Activated naive CD4-positive, alpha-beta T cell treated with anti-CD3 and anti-CD28 coated beads for 36 hours (primary cell): ENCODE data around the gene GOLGA5. TPM values are rescaled to one million over a fixed set of nuclear protein-coding genes. Genes with fewer than 3 reads are reported as not detected.
A peak's percentile ranks its signal among the peaks of the same experiment; 100 is the strongest.
"Not testable (repeated sequence)": the region's sequence is repeated elsewhere in the genome, so short reads cannot be mapped to it uniquely, and the experiment has no call there.

Source experiments
- CTCF ChIA-PET: fragments of 350-600 bp; sonication (Branson Sonifier 250); formaldehyde crosslinking; loops from one replicate; lab custom pipeline; 2021; ENCODE audit warnings: antibody characterized with exemption; lab: Charles Lee
- DNase-seq: peaks from one replicate; pipeline ENCODE4 v3.0.0-alpha.2; 2020
- H3K27ac Mint-ChIP-seq: one replicate; pipeline ENCODE4 v1.8.0; 2021; ENCODE audit warnings: mild to moderate bottlenecking, mixed read lengths
- H3K27me3 Mint-ChIP-seq: one replicate; pipeline ENCODE4 v1.8.0; 2021; ENCODE audit warnings: low read depth, mixed read lengths
- H3K36me3 Mint-ChIP-seq: one replicate; pipeline ENCODE4 v1.8.0; 2021; ENCODE audit warnings: low read depth, mixed read lengths
- H3K4me1 Mint-ChIP-seq: one replicate; pipeline ENCODE4 v1.8.0; 2021; ENCODE audit warnings: low read depth, mixed read lengths
- H3K4me3 Mint-ChIP-seq: one replicate; pipeline ENCODE4 v1.8.0; 2021; ENCODE audit warnings: mild to moderate bottlenecking, moderate library complexity, mixed read lengths
- H3K9me3 Mint-ChIP-seq: one replicate; pipeline ENCODE4 v1.8.0; 2021; ENCODE audit warnings: mixed read lengths
- intact Hi-C: fragments of 100-400 bp; cut with micrococcal nuclease; formaldehyde crosslinking; loops from one replicate; pipeline ENCODE4 v1.15.1; 2023
- total RNA-seq, 2 experiments: library from RNA; stranded (reverse); gene quantifications; one replicate each; pipeline ENCODE4 v1.2.3, GENCODE V29; 2021

GOLGA5 gene
- total RNA-seq, 2 experiments from 2014 or later: 14.5 to 14.7 TPM

DNA sequence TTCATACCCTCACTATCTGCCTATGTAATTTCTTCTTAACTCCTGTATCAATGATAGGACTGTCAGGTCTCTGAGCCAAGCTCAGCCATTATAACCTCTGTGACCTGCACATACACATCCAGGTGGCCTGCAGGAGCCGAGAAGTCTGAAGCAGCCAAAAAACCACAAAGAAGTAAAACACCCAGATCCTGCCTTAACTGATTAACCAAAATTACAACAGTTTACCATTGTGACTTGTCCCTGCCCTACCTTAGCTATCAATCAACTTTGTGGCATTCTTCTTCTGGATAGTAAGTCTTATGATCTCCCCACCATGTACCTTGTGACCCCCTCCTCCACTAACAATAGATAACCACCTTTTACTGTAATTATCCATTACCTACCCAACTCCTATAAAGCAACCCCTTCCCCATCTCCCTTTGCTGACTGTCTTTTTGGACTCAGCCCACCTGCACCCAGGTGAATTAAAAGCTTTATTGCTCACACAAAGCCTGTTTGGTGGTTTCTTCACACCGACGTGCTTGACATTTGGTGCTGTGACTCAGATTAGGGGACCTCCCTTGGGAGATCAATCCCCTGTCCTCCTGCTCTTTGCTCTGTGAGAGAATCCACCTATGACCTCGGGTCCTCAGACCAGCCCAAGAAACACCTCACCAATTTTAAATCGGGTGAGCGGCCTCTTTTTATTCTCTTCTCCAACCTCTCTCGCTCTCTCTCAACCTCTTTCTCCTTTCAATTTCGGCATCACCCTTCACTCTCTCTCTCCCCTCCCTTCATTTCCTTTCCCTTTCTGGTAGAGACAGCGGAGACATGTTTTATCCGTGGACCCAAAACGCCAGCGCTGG is 34.2 kb upstream of the GOLGA5 start:
- intact Hi-C loops: no loop called here
- peaks cover 12% of the 10 kb centered on the region for H3K4me1 Mint-ChIP-seq
- CTCF ChIA-PET: interaction anchor here (0.7 to 0.9 kb wide), 3 partner anchors 8 to 21 kb away, joined by 3 to 5 read pairs (median 4); partner anchors contain the start of gene LGMN
- no peaks in the 10 kb centered on the region for H3K9me3 Mint-ChIP-seq
- DNase-seq: peak; percentile 56
- H3K27me3 Mint-ChIP-seq: peaks cover 3% of the 10 kb centered on the region
- no peak overlapping the region for H3K27ac Mint-ChIP-seq
- no peak overlapping the region for H3K4me3 Mint-ChIP-seq
- H3K36me3 Mint-ChIP-seq: no peaks in the 10 kb centered on the region

DNA sequence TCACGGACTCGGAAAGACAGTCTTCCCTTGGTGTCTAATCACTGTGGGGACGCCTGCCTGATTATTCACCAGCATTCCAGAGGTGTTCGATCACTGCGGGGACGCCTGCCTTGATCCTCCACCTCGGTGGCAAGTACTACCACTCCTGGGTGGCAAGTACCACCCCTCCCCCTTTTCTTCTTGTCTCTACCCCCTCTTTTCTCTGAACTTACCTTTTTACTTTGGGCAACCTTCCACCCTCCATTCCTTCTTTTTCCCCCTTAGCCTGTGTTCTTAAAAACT is 33.6 kb upstream of the GOLGA5 start:
- intact Hi-C loops: no loop called here
- no peaks in the 10 kb centered on the region for H3K9me3 Mint-ChIP-seq
- no peak overlapping the region for H3K27ac Mint-ChIP-seq
- CTCF ChIA-PET: no interaction called here
- H3K27me3 Mint-ChIP-seq: peaks cover 3% of the 10 kb centered on the region
- peaks cover 12% of the 10 kb centered on the region for H3K4me1 Mint-ChIP-seq
- H3K4me3 Mint-ChIP-seq: no peak overlapping the region
- DNase-seq: no peak
- no peaks in the 10 kb centered on the region for H3K36me3 Mint-ChIP-seq

- DNase-seq, CTCF ChIA-PET, H3K4me3 Mint-ChIP-seq, intact Hi-C loops, H3K9me3 Mint-ChIP-seq, H3K27ac Mint-ChIP-seq, H3K27me3 Mint-ChIP-seq, H3K36me3 Mint-ChIP-seq: not testable (repeated sequence)
- peaks cover 21% of the 10 kb centered on the region for H3K4me1 Mint-ChIP-seq
Measured at GRCh38 chr14:92763666-92764631, 30.2 kb upstream of the GOLGA5 start.

DNA sequence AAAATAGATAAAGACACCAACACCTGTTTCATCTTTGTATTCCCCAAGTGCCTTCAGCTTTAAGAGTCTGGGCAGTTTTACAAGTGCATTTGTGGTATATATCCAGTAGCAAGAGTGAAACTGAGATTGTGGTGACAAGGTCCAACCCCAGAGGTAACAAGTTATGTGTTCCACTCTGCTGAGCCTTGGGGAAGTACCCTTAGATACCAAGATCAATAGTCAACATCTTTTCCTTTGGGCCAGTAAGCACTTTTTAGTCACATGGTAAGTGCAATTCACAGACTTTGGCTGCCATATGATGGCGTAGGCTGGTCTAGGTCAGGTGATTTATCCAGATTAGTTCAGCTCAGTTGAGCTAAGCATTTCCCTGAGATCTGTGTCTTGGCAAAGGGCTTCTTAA is 25.9 kb upstream of the GOLGA5 start:
- intact Hi-C loops, H3K27me3 Mint-ChIP-seq, H3K36me3 Mint-ChIP-seq, H3K27ac Mint-ChIP-seq, H3K4me3 Mint-ChIP-seq, H3K9me3 Mint-ChIP-seq: not testable (repeated sequence)
- peaks cover 16% of the 10 kb centered on the region for H3K4me1 Mint-ChIP-seq
- peak; percentile 63 for DNase-seq
- CTCF ChIA-PET: interaction anchor here (0.6 to 1.6 kb wide), 7 partner anchors 8 to 484 kb away, joined by 3 to 5 read pairs (median 3); no protein-coding TSS in a partner anchor

GRCh38 chr14:92768795-92769194 is 25.3 kb upstream of the GOLGA5 start:
- no peak overlapping the region for H3K27ac Mint-ChIP-seq
- no peak for DNase-seq
- no peaks in the 10 kb centered on the region for H3K9me3 Mint-ChIP-seq
- intact Hi-C loops: no loop called here
- no peaks in the 10 kb centered on the region for H3K36me3 Mint-ChIP-seq
- H3K4me3 Mint-ChIP-seq: no peak overlapping the region
- CTCF ChIA-PET: interaction anchor here (1.6 kb wide), 1 partner anchor 54 kb away, joined by 4 read pairs; no protein-coding TSS in a partner anchor
- peaks cover 3% of the 10 kb centered on the region for H3K27me3 Mint-ChIP-seq
- H3K4me1 Mint-ChIP-seq: peaks cover 16% of the 10 kb centered on the region

GRCh38 chr14:92770484-92770883 is 23.6 kb upstream of the GOLGA5 start:
- Mint-ChIP-seq H3K4me1 (peaks cover 22% of the 10 kb centered on the region), H3K27ac (no peak overlapping the region), H3K36me3 (no peaks in the 10 kb centered on the region), H3K27me3 (no peaks in the 10 kb centered on the region), H3K4me3 (no peak overlapping the region), H3K9me3 (no peaks in the 10 kb centered on the region)
- CTCF ChIA-PET: no interaction called here
- intact Hi-C loops: loop anchor here (1.0 kb wide), 1 partner anchor 42 kb away; no protein-coding TSS in a partner anchor
- no peak for DNase-seq

GRCh38 chr14:92774572-92774971 is 19.5 kb upstream of the GOLGA5 start:
- no peak overlapping the region for H3K27ac Mint-ChIP-seq
- H3K4me1 Mint-ChIP-seq: peaks cover 13% of the 10 kb centered on the region
- DNase-seq: no peak
- no peak overlapping the region for H3K4me3 Mint-ChIP-seq
- intact Hi-C loops: loop anchor here (2.0 kb wide), 1 partner anchor 20 kb away; the partner anchor contains the start of gene GOLGA5
- CTCF ChIA-PET: interaction anchor here (0.6 kb wide), 1 partner anchor 88 kb away, joined by 3 read pairs; no protein-coding TSS in a partner anchor
- no peaks in the 10 kb centered on the region for H3K27me3 Mint-ChIP-seq
- H3K36me3 Mint-ChIP-seq: no peaks in the 10 kb centered on the region
- no peaks in the 10 kb centered on the region for H3K9me3 Mint-ChIP-seq

GRCh38 chr14:92775292-92775691 is 18.8 kb upstream of the GOLGA5 start:
- H3K4me3 Mint-ChIP-seq, H3K9me3 Mint-ChIP-seq, H3K27ac Mint-ChIP-seq, H3K36me3 Mint-ChIP-seq, H3K27me3 Mint-ChIP-seq: not testable (repeated sequence)
- intact Hi-C loops: loop anchor here (2.0 kb wide), 1 partner anchor 20 kb away; the partner anchor contains the start of gene GOLGA5
- CTCF ChIA-PET: interaction anchor here (0.7 kb wide), 1 partner anchor 82 kb away, joined by 5 read pairs; no protein-coding TSS in a partner anchor
- DNase-seq: peak; percentile 43
- peaks cover 12% of the 10 kb centered on the region for H3K4me1 Mint-ChIP-seq

DNA sequence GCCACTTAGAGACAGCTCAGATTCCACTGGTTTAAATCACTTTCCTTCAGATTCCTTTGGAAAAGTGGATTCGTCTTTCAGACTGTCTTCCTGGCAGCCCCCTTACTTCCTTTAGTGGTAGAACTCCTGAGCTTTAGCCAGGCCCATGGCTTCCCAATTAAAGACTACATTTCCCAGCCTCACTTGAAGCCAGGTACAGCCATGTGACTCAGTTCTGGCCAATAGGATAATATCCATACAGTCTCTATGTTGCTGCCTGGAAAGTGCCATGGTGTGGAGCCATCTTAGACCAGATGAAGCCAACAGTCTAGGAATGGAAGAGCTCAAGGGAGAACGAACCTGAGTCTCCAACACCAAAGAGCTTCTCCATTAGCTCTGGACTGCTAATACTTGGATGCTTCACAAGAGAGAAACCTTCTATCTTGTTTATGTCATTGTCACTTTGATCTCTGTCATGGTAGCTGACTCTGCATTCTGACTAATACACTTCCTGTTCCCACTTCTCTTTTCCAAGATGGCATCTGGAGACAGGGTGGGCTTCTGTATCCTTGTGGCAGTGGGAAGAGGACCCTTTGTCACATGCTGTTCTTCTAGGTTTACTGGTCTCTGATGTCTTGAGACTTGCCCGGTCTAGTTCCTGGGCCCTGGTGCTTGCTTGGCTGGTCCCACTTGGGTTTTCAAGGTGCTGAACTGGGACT is 15.1 kb upstream of the GOLGA5 start:
- intact Hi-C loops, H3K9me3 Mint-ChIP-seq, H3K27ac Mint-ChIP-seq, H3K4me3 Mint-ChIP-seq, CTCF ChIA-PET, H3K36me3 Mint-ChIP-seq, DNase-seq, H3K27me3 Mint-ChIP-seq: not testable (repeated sequence)
- peaks cover 11% of the 10 kb centered on the region for H3K4me1 Mint-ChIP-seq

DNA sequence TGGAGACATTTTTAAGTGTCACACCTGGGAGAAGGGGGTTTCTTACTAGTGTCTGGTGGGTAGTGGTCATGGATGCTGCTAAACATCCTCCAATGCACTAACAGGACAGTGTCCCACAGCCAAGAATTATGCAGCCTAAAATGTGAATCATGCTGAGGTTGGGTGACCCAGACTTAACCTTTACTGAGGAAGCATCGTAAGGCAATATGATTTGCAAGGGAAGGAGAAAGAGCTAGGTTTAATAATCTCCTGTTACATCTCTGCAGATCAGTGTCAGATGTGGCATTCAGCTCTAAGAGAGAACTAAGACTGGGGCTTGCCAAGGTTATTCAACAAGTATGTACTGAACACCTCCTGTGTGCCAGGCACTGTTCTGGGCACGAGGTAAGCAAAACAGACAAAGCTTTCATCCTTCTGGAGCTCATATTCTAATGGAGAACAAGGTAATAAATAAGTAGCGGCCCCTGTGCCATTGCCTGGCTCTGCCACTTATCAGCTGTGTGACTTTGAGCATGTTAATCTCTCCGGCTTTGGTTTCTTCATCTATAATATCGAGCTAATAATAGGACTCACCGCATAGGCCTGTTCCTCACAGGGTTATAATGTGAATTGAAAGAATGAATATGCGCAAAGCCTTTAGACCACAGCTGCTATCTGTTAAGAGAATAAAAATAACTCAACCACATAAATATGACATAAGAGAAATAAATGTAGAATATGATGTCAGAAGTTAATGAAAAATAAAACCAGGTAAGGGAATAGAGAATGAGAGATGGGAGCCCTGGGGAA is 13.5 kb upstream of the GOLGA5 start:
- no peaks in the 10 kb centered on the region for H3K9me3 Mint-ChIP-seq
- peaks cover 4% of the 10 kb centered on the region for H3K4me1 Mint-ChIP-seq
- H3K27me3 Mint-ChIP-seq: no peaks in the 10 kb centered on the region
- intact Hi-C loops: no loop called here
- no peak for DNase-seq
- no peaks in the 10 kb centered on the region for H3K36me3 Mint-ChIP-seq
- H3K27ac Mint-ChIP-seq: no peak overlapping the region
- CTCF ChIA-PET: interaction anchor here (0.7 to 1.7 kb wide), 10 partner anchors 8 to 332 kb away, joined by 3 to 9 read pairs (median 4); no protein-coding TSS in a partner anchor
- H3K4me3 Mint-ChIP-seq: no peak overlapping the region

GRCh38 chr14:92781350-92781749 is 12.8 kb upstream of the GOLGA5 start:
- H3K4me3 Mint-ChIP-seq: no peak overlapping the region
- peaks cover 4% of the 10 kb centered on the region for H3K4me1 Mint-ChIP-seq
- H3K27ac Mint-ChIP-seq: no peak overlapping the region
- intact Hi-C loops: no loop called here
- CTCF ChIA-PET: interaction anchor here (1.1 to 8.6 kb wide), 4 partner anchors 63 to 68 kb away, joined by 3 to 110 read pairs (median 8); no protein-coding TSS in a partner anchor
- no peaks in the 10 kb centered on the region for H3K27me3 Mint-ChIP-seq
- no peaks in the 10 kb centered on the region for H3K9me3 Mint-ChIP-seq
- H3K36me3 Mint-ChIP-seq: no peaks in the 10 kb centered on the region
- DNase-seq: no peak
